Right ventricle myocardium inferior (tissue), 1 donor: Measurements from ENCODE around the gene RIPK3. TPM values are rescaled to one million over a fixed set of nuclear protein-coding genes. Genes with fewer than 3 reads are reported as not detected.

Source experiments
- ATAC-seq: fragments of 200-7000 bp; cut with Tn5 transposase; one replicate; pipeline ENCODE4 v1.9.1; 2020; ENCODE audit warnings: mild to moderate bottlenecking, moderate library complexity
- DNase-seq: peaks from one replicate; pipeline ENCODE4 v3.0.0; 2021; ENCODE audit errors: missing footprints
- intact Hi-C: fragments of 100-400 bp; cut with DNase I; formaldehyde crosslinking; loops from one replicate; pipeline ENCODE4 v1.11.0; 2022
- total RNA-seq: library from RNA; stranded (reverse); fragmentation: NEBNext Ultra II Directional; extraction: Animal tissue kit (Norgen Biotek cat#: 25700); gene quantifications from one replicate; pipeline ENCODE4 v1.2.1, GENCODE V29; 2021
- donor health status: DM: no; HTN: yes; CAD: no; lungs with severe emphysema.

RIPK3 gene
- total RNA-seq, 1 donor from 2014 or later = 4.2 TPM

GRCh38 chr14:24292118-24292807 lies 47.5 kb downstream of the RIPK3 start:
- DNase-seq (no peak), ATAC-seq (no peak)

DNA sequence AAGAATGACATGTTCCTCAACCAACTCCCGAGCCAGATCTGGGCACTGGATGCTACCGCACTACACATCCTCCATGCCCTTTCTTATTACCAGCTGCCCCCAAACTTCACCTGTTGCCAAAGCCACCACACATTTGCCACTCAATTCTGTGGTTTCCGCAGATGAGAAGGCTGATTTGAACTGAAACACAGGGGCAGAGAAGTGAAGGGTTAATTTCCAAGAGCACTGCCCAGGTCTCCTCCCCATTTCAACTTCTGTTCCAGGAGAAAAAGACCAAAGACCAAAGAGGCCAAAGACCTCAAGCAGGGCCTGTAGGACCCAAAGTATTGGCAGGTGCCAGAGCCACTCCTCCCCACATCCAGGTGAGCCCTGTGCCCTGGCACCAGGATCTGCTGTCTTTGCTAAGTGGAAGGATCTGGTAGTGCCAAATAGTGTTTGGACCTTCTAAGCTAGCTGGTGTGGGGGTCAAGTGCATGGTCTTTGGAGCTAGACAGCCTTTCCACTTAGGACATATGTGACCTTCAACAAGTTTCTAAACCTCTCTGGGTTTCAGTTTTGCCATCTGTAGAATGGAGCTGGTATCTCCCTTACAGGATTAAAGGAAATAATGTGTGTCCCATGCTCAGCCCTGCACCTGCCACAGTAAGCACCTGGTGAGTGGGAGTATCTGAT lies 48.2 kb downstream of the RIPK3 start:
- DNase-seq (no peak), ATAC-seq (no peak)
- intact Hi-C loops = no loop called here

More at GRCh38 chr14:24292118-24292807, 47.5 kb downstream of the RIPK3 start:
- intact Hi-C loops = no loop called here

- intact Hi-C loops = no loop called here
- ATAC-seq (no peak), DNase-seq (no peak)
Observed at GRCh38 chr14:24290746-24291145, 49.0 kb downstream of the RIPK3 start.

DNA sequence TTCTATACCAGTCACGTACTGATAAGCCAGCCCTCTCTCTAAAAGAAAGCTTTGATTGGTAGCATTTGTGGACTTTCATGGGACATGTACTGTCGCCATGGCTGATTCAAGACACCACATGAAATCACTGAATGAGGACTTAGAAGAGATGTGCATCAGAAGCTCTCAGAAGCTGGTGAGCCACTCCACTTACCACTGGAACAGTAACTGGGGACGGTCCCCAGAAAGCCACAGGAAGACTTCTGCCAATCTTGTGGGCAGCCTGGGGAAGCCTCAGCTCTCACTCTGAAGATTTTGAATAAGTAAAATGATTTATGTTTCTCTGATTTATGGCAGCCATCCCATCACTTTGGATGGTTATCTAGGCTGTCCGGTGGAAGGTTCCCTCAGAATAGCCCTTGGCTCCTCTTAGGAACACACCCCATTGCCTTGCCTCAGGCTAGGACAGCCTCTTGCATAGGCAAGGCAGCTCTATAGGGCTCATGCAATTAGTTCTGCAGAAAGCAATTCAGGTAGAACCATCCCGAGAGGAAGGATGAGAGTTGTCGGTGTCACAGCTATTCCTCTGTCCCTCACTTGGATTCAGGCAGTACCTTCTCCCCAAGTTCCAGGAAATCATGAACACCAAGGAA lies 50.0 kb downstream of the RIPK3 start:
- intact Hi-C loops = no loop called here
- ATAC-seq (no peak), DNase-seq (no peak)

- no peak for ATAC-seq
- intact Hi-C loops = no loop called here
- DNase-seq = no peak
Observed at GRCh38 chr14:24286996-24287395, 52.8 kb downstream of the RIPK3 start.

Other genes starting within 250 kb of the RIPK3 start
- gene PCK2, start 245.7 kb downstream of the RIPK3 start, total RNA-seq = 4.3 TPM
- gene DCAF11, start 225.2 kb downstream of the RIPK3 start, total RNA-seq = 84.7 TPM
- gene NRL, start 225.0 kb downstream of the RIPK3 start, total RNA-seq = 1.8 TPM
- 129 TPM for gene FITM1, start 209.3 kb downstream of the RIPK3 start, total RNA-seq
- gene PSME1, start 203.8 kb downstream of the RIPK3 start, total RNA-seq = 140 TPM
- gene EMC9, start 198.4 kb downstream of the RIPK3 start, total RNA-seq = 14.6 TPM
- 109 TPM for gene PSME2, start 193.4 kb downstream of the RIPK3 start, total RNA-seq
- gene RNF31, start 192.5 kb downstream of the RIPK3 start, total RNA-seq = 33.4 TPM
- 30.5 TPM for gene IRF9, start 178.7 kb downstream of the RIPK3 start, total RNA-seq
- 2.4 TPM for gene REC8, start 167.9 kb downstream of the RIPK3 start, total RNA-seq
- gene IPO4, start 151.2 kb downstream of the RIPK3 start, total RNA-seq = 10.5 TPM
- gene TM9SF1, start 144.6 kb downstream of the RIPK3 start, total RNA-seq = 23.2 TPM
- 0.43 TPM for gene TSSK4, start 134.3 kb downstream of the RIPK3 start, total RNA-seq
- 28.5 TPM for gene CHMP4A, start 126.5 kb downstream of the RIPK3 start, total RNA-seq
- 17.0 TPM for gene MDP1, start 123.9 kb downstream of the RIPK3 start, total RNA-seq
- gene NEDD8, start 107.6 kb downstream of the RIPK3 start, total RNA-seq = 218 TPM
- 29.1 TPM for gene GMPR2, start 107.1 kb downstream of the RIPK3 start, total RNA-seq
- 33.0 TPM for gene TINF2, start 97.4 kb downstream of the RIPK3 start, total RNA-seq
- 1.1 TPM for gene TGM1, start 76.8 kb downstream of the RIPK3 start, total RNA-seq
- 21.5 TPM for gene RABGGTA, start 68.4 kb downstream of the RIPK3 start, total RNA-seq
- 8.3 TPM for gene DHRS1, start 40.2 kb downstream of the RIPK3 start, total RNA-seq
- 23.0 TPM for gene NOP9, start 40.1 kb downstream of the RIPK3 start, total RNA-seq
- 4.3 TPM for gene CIDEB, start 32.0 kb downstream of the RIPK3 start, total RNA-seq
- 0.57 TPM for gene LTB4R2, start 29.9 kb downstream of the RIPK3 start, total RNA-seq
- 2.1 TPM for gene LTB4R, start 28.5 kb downstream of the RIPK3 start, total RNA-seq
- gene ADCY4, start 4.9 kb downstream of the RIPK3 start, total RNA-seq = 27.3 TPM
- gene NFATC4, start 28.2 kb upstream of the RIPK3 start, total RNA-seq = 28.4 TPM
- 9.5 TPM for gene NYNRIN, start 59.0 kb upstream of the RIPK3 start, total RNA-seq
- 1.1 TPM for gene CBLN3, start 89.7 kb upstream of the RIPK3 start, total RNA-seq
- 23.3 TPM for gene KHNYN, start 90.0 kb upstream of the RIPK3 start, total RNA-seq
- 76.6 TPM for gene SDR39U1, start 102.8 kb upstream of the RIPK3 start, total RNA-seq
- gene CMA1, start 168.3 kb upstream of the RIPK3 start, total RNA-seq = 1.3 TPM
- 2.6 TPM for gene CTSG, start 236.3 kb upstream of the RIPK3 start, total RNA-seq